ENCODE results near the gene PAWR. TPM values are rescaled to one million over a fixed set of nuclear protein-coding genes. Genes with fewer than 3 reads are reported as not detected.
A peak's percentile ranks its signal among the peaks of the same experiment; 100 is the strongest.
"Not testable (repeated sequence)": the region's sequence is repeated elsewhere in the genome, so short reads cannot be mapped to it uniquely, and the experiment has no call there.

Gene PAWR
- total RNA-seq, 1 donor from 2014 or later: 127 TPM

GRCh38 chr12:79549531-79550271, 141.1 kb downstream of the PAWR start:
- no peak for DNase-seq (ENCODE audit: low spot score)
- peaks cover 81% of the 10 kb centered on the region for H3K4me1 Mint-ChIP-seq (ENCODE audit: low read depth)
- TF ChIP-seq CTCF (IDR thresholded peaks at IDR 0.05): no peak

DNA sequence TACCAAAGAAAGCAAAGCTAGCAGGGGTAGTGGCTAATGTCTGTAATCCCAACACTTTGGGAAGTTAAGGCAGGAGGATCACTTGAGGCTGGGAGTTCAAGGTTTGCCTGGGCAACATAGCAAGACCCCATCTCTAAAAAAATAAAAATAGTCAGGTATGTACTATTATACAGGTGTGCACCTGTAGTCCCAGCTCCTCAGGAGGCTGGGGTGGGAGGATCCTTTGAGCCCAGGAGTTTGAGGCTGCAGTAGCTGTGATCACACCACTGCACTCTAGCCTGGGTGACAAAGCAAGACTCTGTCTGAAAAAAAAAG, 142.2 kb downstream of the PAWR start:
- peak overlapping the region; percentile 2 for H3K4me3 Mint-ChIP-seq (ENCODE audit: unreplicated experiment)
- H3K27me3 Mint-ChIP-seq (ENCODE audit: low read depth): no peaks in the 10 kb centered on the region
- no peak for TF ChIP-seq CTCF (IDR thresholded peaks at IDR 0.05)
- no peak for DNase-seq (ENCODE audit: low spot score)
- peaks cover 4% of the 10 kb centered on the region for H3K9me3 Mint-ChIP-seq (ENCODE audit: low read depth)
- peaks cover 87% of the 10 kb centered on the region for H3K4me1 Mint-ChIP-seq (ENCODE audit: low read depth)
- H3K27ac Mint-ChIP-seq (ENCODE audit: unreplicated experiment): peak overlapping the region; percentile 79
- peaks cover 9% of the 10 kb centered on the region for H3K36me3 Mint-ChIP-seq (ENCODE audit: low read depth)

More at GRCh38 chr12:79549531-79550271, 141.1 kb downstream of the PAWR start:
- H3K27ac Mint-ChIP-seq (ENCODE audit: unreplicated experiment): peak overlapping the region; percentile 79
- H3K27me3 Mint-ChIP-seq (ENCODE audit: low read depth): no peaks in the 10 kb centered on the region
- H3K9me3 Mint-ChIP-seq (ENCODE audit: low read depth): peaks cover 4% of the 10 kb centered on the region
- H3K36me3 Mint-ChIP-seq (ENCODE audit: low read depth): peaks cover 8% of the 10 kb centered on the region
- H3K4me3 Mint-ChIP-seq (ENCODE audit: unreplicated experiment): no peak overlapping the region

DNA sequence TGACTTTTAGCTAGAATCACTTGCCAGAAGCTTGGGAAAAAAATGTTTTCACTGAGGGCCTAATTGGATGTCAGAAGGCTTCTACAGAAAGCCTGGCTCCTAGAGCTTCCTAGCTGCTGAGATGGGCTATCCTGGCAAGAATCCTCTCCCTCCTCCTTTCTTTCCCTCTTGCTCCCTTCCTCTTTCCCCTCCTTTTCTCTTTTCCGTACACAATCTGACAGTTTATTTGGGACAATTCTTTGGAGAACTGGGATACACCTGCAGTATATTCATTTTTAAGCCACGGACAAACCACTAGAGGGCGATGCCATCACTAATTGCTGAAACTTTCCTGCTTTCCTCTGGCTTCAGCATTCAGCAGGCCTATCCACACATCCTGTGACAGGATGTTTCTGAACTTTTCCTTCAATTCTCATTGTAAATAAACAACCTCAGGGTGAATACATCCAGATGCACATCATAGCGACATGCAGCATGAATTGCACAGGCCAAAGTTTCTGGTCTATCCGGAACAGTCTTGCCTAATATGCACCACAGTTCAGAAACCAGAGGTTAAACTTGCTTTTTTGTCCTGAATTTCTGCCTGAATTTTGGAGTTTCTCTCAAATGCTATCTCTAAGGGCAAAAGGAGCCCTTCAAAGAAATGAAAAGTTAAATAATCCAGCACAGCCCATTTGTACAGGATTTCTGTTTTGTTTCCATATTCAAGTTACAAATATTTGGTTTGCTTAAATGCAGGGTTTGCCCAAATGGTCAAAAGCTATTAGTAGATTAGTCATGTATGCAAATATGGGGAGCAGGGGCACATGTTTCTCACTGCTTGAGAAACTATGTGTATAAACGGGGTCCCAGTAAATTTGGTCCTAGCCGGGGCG, 142.8 kb downstream of the PAWR start:
- DNase-seq (ENCODE audit: low spot score): no peak
- no peak overlapping the region for H3K4me3 Mint-ChIP-seq (ENCODE audit: unreplicated experiment)
- TF ChIP-seq CTCF (IDR thresholded peaks at IDR 0.05): peak; percentile 96

GRCh38 chr12:79547044-79547734, 143.6 kb downstream of the PAWR start:
- Mint-ChIP-seq H3K4me1 (ENCODE audit: low read depth) (peaks cover 86% of the 10 kb centered on the region), H3K36me3 (ENCODE audit: low read depth) (peaks cover 3% of the 10 kb centered on the region), H3K27ac (ENCODE audit: unreplicated experiment) (peak overlapping the region; percentile 79), H3K4me3 (ENCODE audit: unreplicated experiment) (no peak overlapping the region), H3K9me3 (ENCODE audit: low read depth) (peaks cover 4% of the 10 kb centered on the region), H3K27me3 (ENCODE audit: low read depth) (no peaks in the 10 kb centered on the region)
- no peak for TF ChIP-seq CTCF (IDR thresholded peaks at IDR 0.05)
- DNase-seq (ENCODE audit: low spot score): no peak

More for the DNA sequence above, 142.8 kb downstream of the PAWR start:
- Mint-ChIP-seq H3K27ac (ENCODE audit: unreplicated experiment) (peak overlapping the region; percentile 79), H3K9me3 (ENCODE audit: low read depth) (peaks cover 4% of the 10 kb centered on the region), H3K27me3 (ENCODE audit: low read depth) (no peaks in the 10 kb centered on the region), H3K4me1 (ENCODE audit: low read depth) (peaks cover 91% of the 10 kb centered on the region), H3K36me3 (ENCODE audit: low read depth) (peaks cover 9% of the 10 kb centered on the region)

- TF ChIP-seq CTCF (IDR thresholded peaks at IDR 0.05): no peak
- Mint-ChIP-seq H3K27me3 (ENCODE audit: low read depth) (no peaks in the 10 kb centered on the region), H3K4me1 (ENCODE audit: low read depth) (peaks cover 79% of the 10 kb centered on the region), H3K36me3 (ENCODE audit: low read depth) (peaks cover 3% of the 10 kb centered on the region), H3K9me3 (ENCODE audit: low read depth) (peaks cover 4% of the 10 kb centered on the region), H3K27ac (ENCODE audit: unreplicated experiment) (peak overlapping the region; percentile 79), H3K4me3 (ENCODE audit: unreplicated experiment) (no peak overlapping the region)
- DNase-seq (ENCODE audit: low spot score): no peak
Observed at GRCh38 chr12:79546466-79547043, 144.2 kb downstream of the PAWR start.

GRCh38 chr12:79544439-79544838, 146.3 kb downstream of the PAWR start:
- DNase-seq (ENCODE audit: low spot score); H3K27me3 Mint-ChIP-seq (ENCODE audit: low read depth); H3K4me3 Mint-ChIP-seq (ENCODE audit: unreplicated experiment); H3K9me3 Mint-ChIP-seq (ENCODE audit: low read depth); H3K36me3 Mint-ChIP-seq (ENCODE audit: low read depth): not testable (repeated sequence)
- peaks cover 58% of the 10 kb centered on the region for H3K4me1 Mint-ChIP-seq (ENCODE audit: low read depth)
- H3K27ac Mint-ChIP-seq (ENCODE audit: unreplicated experiment): peak overlapping the region; percentile 85

Measured in chondrocyte (in vitro differentiated cells).